T-helper 1 cell (primary cell): ENCODE data around the gene POU2AF1.

Source experiments
- DNase-seq, 5 donors: peaks; one replicate each; pipeline ENCODE4 v3.0.0-alpha.2; 2012 to 2020
- total RNA-seq, 4 donors: gene quantifications; one replicate each; lab custom pipeline; 2026; lab: John Stamatoyannopoulos, UW

The POU2AF1 gene, protein sequence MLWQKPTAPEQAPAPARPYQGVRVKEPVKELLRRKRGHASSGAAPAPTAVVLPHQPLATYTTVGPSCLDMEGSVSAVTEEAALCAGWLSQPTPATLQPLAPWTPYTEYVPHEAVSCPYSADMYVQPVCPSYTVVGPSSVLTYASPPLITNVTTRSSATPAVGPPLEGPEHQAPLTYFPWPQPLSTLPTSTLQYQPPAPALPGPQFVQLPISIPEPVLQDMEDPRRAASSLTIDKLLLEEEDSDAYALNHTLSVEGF
- 1.1 to 3.4 (median 1.7) reads per million in 4 donors for total RNA-seq

DNA sequence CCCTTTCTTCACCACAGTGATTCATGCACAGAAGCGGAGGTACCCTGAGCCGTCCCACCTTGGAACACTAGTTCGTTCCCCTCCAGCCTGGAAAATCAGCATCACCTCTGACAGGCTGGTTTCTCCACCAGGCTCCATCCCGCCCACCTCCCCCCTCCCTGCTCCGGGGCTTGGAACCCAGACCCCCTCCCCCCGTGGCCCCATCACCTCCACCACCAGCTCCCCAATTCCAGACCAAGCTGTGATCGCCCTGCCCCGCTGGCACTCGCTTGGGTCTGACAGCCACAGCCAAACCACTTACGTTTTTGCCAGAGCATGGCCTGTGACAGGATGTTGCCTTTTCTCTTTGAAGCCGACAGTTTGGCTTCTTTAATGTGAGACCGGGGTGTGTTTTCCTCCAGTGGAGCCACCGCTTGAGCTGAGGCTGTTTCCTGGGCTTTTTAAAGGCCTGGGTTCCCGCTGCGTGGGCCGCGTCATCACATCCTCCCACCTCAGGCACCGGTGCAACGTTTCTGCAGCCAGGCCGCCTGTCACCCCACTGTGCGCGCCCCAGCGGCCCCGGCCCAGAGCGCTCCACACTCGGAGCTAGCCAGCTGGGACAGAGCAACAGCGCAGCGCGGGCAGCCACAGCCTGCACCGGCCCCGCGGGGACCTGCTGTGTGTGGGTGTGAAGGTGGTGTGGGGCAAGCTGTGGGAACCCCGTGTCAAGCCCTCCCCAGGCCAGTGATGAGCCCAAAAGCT is at the start of gene POU2AF1:
Gene POU2AF1 (minus strand): TSS at position 415 of the 741 bp plus-strand sequence. CDS start 98 bp downstream, at position 317.
- DNase-seq: peak; percentile 21 to 89 (median 49)

DNA sequence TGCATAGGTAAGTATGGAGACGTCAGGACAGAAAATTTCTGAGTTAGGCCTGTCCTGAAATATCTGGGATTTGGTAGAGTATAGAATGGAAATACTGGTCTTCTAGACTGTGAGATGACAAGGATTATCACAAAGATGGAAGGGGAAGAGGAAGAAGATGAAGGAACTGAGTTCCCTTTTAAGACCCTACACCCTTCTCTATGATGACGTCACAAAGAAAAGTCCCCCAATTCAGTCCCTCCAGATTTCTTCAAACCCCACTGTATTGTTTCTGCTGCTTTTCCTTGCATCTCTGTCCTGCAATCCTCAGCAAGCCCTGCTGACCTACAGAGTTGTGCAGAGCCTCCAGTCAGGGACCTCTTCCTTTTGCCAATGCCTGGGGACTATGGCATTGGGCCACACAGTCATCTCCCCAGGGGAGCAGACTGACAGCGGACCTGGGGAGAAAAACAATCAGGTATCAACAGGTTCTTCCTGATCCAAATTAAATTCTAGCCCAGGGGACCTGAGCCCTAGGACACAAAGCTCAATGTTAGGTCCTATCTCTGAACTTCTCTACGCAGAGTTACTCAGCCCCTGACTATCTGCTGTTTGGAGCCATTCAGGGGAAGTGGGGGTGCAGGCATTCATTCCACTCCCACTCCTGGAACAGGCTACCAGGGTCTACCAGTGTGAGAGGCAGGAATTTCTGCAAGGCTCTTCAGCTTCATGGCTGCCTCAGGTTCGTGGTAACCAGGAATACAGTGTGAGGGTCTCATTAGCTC is 49.2 kb upstream of the POU2AF1 start:
- no peak for DNase-seq

DNA sequence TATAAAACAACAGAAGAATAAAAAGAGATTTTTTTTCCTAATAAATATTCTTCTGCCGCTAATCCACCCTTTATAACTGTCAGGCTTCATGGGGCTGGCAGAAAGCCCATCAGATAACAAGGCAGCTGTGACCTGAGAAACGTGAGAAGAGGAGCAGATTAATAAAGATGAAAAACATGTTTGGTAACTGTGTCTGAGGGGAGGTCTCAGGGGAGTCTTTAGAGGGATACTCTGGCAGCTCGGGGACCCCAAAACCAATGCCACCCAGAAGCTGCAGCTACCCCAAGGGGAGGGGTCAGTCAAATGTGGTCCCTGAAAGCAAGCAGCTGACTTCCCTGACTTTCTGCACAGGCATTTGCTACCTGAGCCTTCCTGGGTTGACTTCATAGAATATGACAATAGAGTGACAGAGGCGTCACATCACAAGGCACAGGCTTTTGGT is 48.4 kb upstream of the POU2AF1 start:
- DNase-seq: no peak

DNA sequence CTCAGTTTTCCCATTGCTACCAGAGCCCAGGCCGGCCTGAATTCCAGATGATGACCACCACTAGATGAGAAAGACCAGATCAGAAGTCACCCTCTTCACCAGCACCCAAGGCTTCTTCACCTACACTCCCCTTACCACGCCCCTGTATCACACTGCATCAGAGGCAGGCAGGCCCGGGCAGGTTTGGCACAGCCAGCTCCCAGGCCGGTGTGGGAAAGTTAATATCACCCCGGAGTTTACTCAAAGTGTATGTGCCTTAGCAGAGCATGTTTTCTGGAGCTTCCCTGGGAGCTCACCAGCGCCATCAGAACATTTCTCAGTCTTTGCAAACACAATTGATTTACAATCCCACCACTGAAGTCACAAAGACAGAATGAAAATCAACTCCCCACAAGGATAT is 47.5 kb upstream of the POU2AF1 start:
- DNase-seq: no peak

DNA sequence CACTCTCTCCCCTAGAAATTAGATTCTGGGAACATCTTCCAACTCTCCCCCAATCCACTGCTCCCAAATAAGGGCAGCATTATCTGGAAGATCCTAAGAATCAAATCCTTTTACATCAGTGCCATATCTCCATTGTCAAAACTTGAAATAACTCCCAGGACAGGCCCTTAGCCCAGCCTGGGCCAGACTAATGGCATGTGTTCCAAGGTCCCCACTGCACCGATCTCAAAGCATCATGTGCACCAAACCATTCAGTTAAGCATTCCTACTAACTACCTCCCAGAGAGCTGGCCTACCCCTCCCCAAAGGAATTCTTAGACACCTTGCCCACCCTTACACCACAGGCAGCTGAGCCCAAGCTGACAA is 44.2 kb upstream of the POU2AF1 start:
- DNase-seq: no peak

DNA sequence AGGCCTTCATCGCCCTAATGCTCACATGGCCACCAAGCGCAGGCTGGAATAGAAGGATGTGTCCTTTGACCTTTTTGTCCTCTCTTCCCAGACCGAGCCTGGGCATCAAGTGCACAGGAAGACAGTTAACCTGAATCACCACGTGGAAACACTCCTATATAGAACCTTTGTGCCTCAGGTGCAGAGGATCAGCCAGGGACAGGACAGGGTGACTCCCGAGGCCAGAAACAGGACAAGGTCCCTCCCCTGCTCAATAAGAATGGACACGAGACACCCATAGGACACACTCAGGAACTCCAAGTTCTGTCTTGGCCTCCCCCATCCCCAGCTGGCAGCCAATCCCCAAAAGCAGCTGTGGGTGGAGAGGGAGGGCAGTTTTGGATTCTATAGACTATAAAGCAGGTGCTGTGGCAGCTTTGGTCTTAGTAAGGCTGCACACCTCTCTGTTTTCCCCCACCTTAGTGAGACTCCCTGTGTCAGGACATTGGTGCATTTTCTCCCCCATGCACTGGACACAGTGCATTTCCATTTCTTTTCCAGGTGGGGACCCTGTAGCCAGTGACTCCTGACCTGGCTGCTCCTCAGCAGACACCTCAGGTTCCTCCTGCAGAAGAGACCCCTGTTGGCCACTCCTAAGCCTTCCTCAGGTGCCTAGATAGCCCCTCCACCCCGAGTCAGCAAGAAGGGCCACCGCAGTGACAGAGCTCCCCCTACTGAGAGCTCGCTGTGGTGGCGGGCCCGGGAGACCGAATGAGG is 43.6 kb upstream of the POU2AF1 start:
- peak in 3 of 5 donors; percentile 12 to 25 (median 16) for DNase-seq

DNA sequence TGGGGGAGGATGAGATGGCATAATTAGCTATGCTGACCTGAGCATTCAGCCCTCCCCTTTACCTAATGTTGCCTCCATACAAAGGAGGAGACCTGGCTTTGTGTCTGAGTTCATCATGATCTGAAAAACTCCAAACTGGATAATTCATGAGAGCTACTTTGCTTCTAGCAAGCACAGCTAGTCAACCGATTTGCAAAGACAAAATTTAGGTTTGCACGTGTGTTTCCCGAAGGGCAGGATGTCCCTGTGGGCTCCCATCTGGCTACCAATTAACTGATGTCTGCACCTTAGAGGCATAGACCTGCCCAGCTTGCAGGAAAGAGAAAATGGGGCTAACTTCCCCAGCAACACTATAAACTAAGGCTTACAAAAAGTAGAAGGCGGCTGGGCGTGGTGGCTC is 42.2 kb upstream of the POU2AF1 start:
- DNase-seq: no peak

DNA sequence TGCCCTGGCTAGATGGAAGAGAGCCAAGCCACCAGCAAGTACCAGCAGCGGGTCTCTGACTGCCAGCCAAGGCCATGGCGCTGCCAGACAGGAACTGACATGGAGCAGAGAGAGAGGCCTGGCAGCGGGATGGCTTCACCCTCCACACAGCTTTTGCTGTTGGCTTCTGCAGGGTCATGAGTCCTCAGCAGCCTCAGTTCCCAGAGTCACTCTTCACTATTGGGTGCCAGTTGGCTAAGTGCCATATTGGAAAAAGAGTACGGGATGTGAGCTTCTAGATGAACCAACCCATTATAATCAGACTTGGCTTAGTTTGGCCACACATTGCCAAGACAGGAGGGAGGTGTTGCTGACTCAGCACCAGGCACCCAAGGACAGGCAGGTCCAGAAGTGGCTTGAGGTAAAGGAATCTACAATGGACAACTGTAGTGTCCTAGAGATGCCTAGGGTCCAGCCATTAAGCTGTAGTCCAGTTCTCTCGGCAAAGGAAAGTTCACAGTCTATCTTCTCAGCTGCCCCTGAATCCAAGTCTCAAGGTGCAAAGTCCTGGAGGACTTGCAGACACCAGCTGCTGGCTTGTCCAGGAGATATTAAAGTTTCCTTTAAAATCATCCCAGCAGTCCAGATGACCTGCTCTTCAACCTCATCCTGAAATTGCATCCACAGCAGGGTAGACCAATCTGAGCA is 40.7 kb upstream of the POU2AF1 start:
- DNase-seq: no peak

DNA sequence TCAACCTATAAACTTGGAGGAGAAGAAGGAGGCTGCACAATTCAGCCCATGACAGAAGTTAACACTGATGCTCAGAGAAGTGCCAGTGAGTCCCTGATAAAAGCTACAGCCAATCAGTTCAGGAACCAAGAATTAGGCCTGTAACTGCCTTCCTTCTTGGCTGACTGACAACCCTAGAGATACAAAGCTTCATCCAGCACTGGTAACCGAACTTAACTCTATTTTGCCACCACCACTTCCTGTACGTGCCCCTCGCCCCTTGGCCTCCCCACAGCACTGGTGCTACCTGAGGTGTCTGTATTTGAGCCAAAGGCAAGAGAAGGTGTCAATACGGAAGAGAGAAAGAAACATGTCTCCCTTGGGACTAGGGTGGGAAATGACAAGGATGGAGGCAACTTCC is 40.1 kb upstream of the POU2AF1 start:
- no peak for DNase-seq

DNA sequence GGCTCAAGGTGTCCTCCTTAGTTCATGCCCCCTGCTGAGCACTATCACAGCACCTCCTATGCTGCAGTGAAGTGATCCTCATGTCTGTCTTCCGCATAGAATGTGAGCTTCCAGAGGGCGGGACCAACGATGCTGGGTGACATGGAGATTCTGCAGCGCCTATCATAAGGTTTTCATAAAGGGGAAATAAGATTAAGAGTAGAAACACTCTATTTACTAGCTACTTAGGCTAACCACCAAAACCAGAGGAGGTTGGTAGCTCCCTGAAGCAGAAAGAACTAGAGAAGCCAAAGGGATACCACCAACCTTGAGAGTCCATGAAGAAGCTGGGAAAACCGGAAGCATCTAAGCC is 39.3 kb upstream of the POU2AF1 start:
- DNase-seq: no peak

DNA sequence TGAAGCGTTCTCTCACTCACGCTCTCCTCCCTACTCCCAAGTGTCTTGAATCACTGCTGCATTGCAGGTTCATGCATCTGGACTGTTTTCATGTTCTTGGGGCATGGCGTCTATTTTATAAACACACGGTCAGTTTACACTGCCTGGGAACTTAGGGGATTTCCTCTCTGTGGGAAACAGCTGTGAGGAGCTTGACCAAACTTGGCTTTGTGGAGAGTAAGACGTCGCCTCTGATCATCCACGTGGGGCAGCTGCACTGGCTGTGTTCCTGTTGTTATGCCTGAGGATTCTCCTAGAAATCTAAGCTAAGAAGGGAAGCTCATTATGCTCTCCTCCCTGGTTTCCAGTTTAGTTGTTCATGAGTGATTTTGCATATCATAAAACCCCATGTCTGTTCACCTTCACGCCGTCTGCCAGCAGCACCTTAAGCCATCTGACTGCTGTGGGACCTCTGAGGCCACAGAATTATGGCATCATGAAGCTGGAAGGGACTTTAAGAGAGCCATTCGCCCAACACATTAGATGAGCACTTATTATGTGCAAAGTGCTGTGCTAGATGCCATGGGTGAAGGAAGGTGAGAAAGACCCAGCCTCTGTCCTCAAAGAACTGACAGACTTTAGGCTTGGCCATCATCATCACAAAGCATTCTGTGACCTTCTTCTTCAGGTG is 38.8 kb upstream of the POU2AF1 start:
- peak in 1 of 5 donors; percentile 20 for DNase-seq

DNA sequence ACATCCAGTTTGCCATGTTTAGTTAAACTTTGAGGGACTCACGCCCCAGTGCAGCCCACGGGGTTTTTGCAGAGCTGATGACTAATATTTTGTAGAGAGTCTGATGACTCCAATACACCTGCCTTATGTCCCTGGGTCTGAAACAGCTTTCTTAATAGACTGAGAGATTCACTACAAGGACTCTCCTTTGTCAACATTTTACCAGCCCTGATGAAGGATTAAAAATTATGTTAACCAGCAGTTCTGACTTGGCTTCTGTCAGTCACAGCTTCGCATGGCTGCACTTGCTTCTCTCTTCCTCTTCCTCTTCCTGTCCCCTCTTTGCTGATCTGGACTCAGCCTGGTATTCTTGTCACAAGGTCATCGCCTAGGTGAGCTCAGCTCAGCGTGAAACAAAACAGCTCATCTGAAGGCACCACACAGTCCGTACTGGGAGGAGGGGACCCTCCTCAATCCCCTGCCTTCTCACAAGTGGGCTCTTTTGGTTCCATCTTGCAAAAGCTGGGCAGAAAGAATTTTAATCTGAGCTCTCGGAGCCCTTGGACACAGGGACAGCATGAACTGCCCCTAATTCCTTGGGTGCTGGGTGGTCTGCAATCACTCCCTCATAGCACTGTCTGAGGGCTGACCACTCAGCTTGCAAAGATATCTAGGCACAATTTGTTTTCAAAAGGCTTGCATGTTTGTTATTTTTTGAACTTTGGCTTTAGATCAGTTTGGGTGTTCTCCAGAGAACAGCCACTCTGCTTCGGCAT is 38.1 kb upstream of the POU2AF1 start:
- peak in 1 of 5 donors; percentile 24 for DNase-seq

DNA sequence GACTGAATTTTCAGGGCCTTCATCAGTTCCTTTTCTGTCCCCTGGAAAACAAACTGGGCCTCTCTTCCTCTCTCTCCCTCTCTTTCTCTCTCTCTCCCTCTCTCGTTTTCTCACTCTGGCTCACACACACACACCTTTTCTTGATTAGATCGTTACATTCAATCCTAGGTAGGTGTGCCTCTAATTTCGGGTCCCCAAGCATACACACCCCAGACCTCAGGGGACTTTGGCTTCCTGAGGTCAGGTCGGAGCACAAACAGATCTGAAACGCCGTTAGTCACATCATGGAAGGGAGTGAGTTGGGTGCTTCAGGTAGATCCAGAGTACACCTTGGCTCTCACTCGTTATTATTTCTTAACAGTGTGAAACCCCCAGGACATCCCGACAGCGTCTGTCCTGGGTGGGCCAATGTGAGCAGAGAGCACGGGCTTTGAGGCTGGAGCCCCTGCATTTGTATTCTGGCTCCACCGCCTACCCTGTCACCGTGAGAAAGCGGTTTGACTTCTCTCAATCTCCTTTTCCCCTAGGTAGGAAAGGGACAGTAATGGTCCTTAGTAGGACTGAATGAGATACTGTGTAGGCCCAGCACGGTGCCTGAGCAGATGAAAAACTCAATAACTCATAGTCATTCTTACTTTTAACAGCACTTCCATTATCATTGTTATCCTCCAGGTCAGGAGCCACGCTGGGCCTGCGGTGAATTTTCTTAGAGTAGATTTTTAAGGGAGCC is 37.3 kb upstream of the POU2AF1 start:
- DNase-seq: no peak

DNA sequence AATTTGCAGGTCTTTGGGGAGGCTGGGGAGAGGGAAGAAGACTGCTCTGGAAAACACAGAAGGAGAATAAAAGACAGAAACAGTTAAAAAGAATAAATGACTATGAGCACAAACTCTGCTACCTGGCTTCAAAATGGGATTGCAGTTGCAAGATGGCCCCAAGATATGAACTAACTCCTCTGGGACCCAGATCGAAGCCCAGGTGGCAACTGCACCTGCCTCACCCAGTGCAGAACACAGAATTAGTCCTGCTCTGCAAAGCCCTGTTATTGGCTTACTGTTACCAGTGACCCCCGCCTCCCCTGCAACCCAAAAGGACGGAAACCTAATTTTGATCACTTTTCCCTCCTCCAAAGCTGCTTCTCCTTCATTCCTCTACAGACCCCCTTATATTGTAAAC is 35.9 kb upstream of the POU2AF1 start:
- DNase-seq: no peak

DNA sequence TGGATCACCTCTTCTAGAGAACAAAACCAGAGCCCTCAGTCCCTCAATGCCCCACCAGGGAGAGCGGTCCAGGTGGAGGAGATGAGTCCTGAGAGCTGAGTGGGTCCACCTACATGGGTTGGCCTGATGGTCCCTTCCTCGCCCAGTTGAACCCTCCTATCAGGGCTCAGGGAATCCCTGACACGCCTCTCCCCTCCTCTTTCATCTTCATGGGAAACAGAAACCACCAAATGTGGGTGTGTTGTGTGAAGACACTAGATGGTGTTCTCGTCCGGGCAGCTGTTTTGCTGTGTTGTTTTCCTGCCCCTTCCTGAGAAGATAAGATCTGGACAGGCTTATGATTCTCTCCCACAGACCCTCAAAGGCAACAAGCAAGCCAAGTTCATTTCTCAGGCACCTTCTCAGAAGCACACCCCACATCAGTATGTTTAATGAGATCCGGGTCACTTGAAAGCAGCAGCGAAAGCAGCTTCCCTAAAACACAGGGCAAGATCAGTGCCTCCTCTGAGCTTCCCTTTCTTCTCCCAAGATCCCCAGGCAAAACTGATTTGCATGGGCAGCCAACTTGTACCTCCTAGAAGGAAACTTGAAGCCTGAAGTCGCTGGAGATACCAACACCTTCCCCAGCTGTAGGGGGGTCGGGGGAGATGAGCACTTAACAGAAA is 35.3 kb upstream of the POU2AF1 start:
- DNase-seq: peak in 1 of 5 donors; percentile 24

DNA sequence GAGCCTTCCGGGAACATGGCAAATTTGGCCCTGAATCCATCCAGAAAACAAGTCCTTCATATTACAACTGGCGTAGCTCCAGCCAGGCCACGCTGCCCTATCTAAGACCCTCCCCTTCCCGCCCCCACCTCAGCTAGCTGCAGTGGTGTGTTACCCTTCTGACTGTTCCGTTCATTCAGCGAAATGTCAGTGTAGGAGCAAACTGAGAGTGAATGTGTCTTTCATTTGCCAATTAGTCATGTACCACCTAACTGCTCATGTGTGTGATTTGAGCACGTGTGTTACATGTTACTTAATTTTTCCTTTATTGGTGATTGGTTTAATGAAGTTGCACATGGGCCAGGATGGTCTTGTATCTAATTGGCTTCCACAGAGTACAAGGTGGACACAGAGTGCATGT is 34.8 kb upstream of the POU2AF1 start:
- peak in 1 of 5 donors; percentile 8 for DNase-seq

DNA sequence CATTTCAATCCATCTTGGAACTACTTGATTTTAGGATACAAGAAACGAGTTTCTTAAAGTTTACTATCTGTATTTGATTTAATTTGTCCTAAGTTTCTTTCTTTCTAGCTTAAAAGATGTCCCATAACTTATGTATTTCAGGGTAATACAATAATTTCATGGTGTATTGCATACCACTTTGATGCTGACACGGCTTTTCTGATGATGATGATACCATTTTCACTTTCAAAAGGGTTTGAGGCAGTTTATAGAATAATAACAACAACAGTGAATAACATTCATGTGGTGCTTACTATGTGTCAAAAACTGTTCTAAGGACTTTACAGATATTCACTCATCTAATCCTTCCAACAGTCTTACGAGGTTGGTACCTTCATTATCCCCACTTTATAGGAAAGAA is 33.2 kb upstream of the POU2AF1 start:
- DNase-seq: no peak

DNA sequence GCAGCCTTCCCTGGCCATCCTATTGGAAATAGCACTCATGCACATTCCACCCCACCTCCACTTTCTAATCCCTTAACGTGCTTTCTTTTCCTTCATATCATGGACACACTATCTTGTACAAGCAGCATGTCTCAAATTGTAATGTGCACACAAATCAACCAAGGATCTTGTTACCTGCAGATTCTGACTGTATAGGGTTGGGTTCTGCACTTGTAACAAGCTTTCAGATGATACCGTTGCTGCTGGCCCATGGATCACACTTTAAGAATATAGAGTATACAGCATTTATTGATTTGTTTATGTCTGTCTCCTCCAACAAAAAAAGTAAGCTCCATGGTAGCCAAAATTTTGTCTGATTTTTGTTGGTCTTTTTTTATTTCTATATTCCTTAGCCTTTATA is 32.4 kb upstream of the POU2AF1 start:
- DNase-seq: no peak

DNA sequence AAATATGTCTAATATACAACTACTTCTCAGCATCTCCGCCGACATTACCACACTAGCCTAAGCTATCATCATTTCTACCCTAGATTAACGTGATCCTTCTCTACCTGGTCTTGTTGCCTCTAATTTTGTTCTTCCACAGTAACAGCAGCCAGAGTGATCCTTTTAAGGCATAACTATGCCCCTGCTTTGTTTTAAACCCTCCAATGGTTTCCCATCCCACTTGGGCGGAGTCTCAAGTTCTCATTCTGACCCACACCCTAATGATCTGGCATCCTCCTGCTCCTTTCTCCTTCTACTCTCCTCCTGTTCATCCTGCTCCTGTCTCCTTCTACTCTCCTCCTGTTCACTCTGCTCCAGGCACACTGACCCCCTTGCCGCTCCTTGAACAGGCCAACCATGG is 31.9 kb upstream of the POU2AF1 start:
- DNase-seq: no peak

DNA sequence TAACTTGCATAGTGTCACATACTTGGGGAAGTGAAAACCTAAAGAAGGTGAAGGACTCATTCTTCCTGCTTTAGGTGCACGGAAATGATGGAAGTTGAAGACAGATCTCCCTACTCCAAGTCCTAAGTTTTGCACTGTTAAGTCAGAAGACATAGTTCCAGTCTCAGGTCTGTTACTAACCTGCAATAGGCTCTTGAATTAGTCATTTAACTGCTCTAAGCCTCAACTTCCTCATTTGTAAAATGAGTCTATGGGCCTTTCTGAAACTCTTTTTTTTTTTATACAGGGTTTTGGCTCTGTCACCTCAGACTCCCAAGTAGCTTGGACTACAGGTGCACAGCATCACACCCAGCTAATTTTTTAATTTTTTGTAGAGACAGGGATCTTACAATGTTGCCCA is 30.8 kb upstream of the POU2AF1 start:
- no peak for DNase-seq
